GM12801 (cell line): Measurements from ENCODE around the gene PDZK1.

Experiments used
- CTCF ChIP-seq: IDR thresholded peaks from one replicate; pipeline ENCODE4 v1.5.1; 2011; ENCODE audit warnings: control low read depth; ENCODE audit not compliant: insufficient read length; ENCODE audit errors: extremely low read depth

The PDZK1 gene

GRCh38 chr1:145716641-145717345 lies 9.6 kb upstream of the PDZK1 start:
- TF ChIP-seq CTCF, result no peak

GRCh38 chr1:145714524-145715111 lies 7.5 kb upstream of the PDZK1 start:
- TF ChIP-seq CTCF, result no peak

GRCh38 chr1:145711213-145711651 lies 4.1 kb upstream of the PDZK1 start:
- TF ChIP-seq CTCF, result no peak

- TF ChIP-seq CTCF, result no peak
Observed at GRCh38 chr1:145710291-145711027, 3.3 kb upstream of the PDZK1 start.

- TF ChIP-seq CTCF, result no peak
Observed at GRCh38 chr1:145708063-145708462, 895 bp upstream of the PDZK1 start.

- TF ChIP-seq CTCF, result no peak
Observed at GRCh38 chr1:145706086-145706664, 993 bp downstream of the PDZK1 start.

- no peak for TF ChIP-seq CTCF
Observed at GRCh38 chr1:145705622-145706021, 1.5 kb downstream of the PDZK1 start.
